Parathyroid adenoma (tissue), 2 donors: ENCODE data around the gene THSD4.

Experiments
- H2AFZ ChIP-seq: fragments of 300-600 bp; sonication (generic); one replicate; pipeline ENCODE4 v1.7.0; 2017; ENCODE audit warnings: antibody characterized with exemption, mild to moderate bottlenecking
- H3K27ac ChIP-seq: fragments of 300-600 bp; sonication (generic); one replicate; pipeline ENCODE4 v1.7.0; 2017
- H3K27me3 ChIP-seq: fragments of 300-600 bp; sonication (generic); one replicate; pipeline ENCODE4 v1.7.0; 2017; ENCODE audit warnings: low read length; ENCODE audit not compliant: control insufficient read depth, insufficient read depth
- H3K36me3 ChIP-seq: fragments of 300-600 bp; sonication (generic); one replicate; pipeline ENCODE4 v1.7.0; 2017; ENCODE audit warnings: low read length; ENCODE audit not compliant: control insufficient read depth, insufficient read depth
- H3K4me1 ChIP-seq: fragments of 300-600 bp; sonication (generic); one replicate; pipeline ENCODE4 v1.7.0; 2017; ENCODE audit warnings: control low read depth
- H3K4me2 ChIP-seq: fragments of 300-600 bp; sonication (generic); one replicate; pipeline ENCODE4 v1.7.0; 2017; ENCODE audit warnings: low read length
- H3K4me3 ChIP-seq: fragments of 300-600 bp; sonication (generic); one replicate; pipeline ENCODE4 v1.7.0; 2017; ENCODE audit warnings: low read depth, low read length
- H3K79me2 ChIP-seq: fragments of 300-600 bp; sonication (generic); one replicate; pipeline ENCODE4 v1.7.0; 2017; ENCODE audit warnings: control low read depth
- H3K9ac ChIP-seq: fragments of 300-600 bp; sonication (generic); one replicate; pipeline ENCODE4 v1.7.0; 2017; ENCODE audit warnings: mild to moderate bottlenecking
- H3K9me3 ChIP-seq: fragments of 300-600 bp; sonication (generic); one replicate; pipeline ENCODE4 v1.7.0; 2017; ENCODE audit warnings: low read length; ENCODE audit not compliant: control insufficient read depth
- TF ChIP-seq, protein P1 (sequence below): fragments of 300-600 bp; sonication (generic); IDR thresholded peaks from one replicate; pipeline ENCODE4 v1.7.0; 2017; ENCODE audit warnings: antibody characterized with exemption, mild to moderate bottlenecking
- donor health status: primary hyperparathyroidism.

THSD4 gene

DNA sequence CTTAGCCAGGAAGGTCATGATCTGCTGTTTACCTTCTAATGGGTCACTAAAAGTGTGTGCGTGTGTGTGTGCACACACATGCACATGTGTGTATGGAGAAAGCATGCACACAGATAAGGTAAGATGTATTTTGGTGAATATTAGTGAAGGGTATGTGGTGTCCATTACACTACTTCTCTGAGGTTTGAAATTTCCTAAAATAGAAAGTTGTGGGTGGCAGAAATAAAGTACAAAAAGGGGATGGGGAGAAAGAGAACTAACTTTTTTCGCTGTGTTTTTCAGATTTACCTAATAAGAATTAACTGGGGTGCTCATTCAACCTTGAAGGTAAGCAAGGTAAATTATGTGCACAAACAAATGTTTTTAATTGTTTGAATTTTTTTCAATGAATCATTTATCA is 670.7 kb downstream of the THSD4 start:
- H3K4me2 ChIP-seq, result no peak overlapping the region
- no peak overlapping the region for H3K27ac ChIP-seq
- H3K9ac ChIP-seq, result no peak overlapping the region
- TF ChIP-seq, protein P1, sequence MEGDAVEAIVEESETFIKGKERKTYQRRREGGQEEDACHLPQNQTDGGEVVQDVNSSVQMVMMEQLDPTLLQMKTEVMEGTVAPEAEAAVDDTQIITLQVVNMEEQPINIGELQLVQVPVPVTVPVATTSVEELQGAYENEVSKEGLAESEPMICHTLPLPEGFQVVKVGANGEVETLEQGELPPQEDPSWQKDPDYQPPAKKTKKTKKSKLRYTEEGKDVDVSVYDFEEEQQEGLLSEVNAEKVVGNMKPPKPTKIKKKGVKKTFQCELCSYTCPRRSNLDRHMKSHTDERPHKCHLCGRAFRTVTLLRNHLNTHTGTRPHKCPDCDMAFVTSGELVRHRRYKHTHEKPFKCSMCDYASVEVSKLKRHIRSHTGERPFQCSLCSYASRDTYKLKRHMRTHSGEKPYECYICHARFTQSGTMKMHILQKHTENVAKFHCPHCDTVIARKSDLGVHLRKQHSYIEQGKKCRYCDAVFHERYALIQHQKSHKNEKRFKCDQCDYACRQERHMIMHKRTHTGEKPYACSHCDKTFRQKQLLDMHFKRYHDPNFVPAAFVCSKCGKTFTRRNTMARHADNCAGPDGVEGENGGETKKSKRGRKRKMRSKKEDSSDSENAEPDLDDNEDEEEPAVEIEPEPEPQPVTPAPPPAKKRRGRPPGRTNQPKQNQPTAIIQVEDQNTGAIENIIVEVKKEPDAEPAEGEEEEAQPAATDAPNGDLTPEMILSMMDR, result no peak
- no peaks in the 10 kb centered on the region for H3K79me2 ChIP-seq
- H3K4me1 ChIP-seq, result no peaks in the 10 kb centered on the region
- no peaks in the 10 kb centered on the region for H3K9me3 ChIP-seq
- no peaks in the 10 kb centered on the region for H3K36me3 ChIP-seq
- no peak overlapping the region for H3K4me3 ChIP-seq
- H3K27me3 ChIP-seq, result no peaks in the 10 kb centered on the region
- no peak overlapping the region for H2AFZ ChIP-seq

DNA sequence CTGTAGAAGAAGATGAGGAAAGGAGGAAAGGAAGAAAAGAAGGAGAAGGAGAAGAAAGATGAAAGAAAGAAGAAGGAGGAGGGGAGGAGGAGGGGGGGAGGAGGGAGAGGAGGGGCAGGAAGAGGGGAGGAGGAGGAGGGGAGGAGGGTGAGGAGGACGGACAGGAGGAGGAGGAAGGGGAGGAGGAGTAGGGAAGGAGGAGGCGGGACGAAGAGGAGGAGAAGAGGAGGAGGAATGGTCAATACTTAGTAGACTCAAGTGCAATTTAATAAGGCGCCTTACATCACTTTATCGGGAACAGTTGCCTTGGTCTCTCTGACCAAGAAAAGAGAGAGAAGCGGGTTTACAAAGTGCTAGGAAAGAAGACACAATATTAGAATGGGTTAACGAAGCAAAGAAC is 671.4 kb downstream of the THSD4 start:
- H3K79me2 ChIP-seq, result no peaks in the 10 kb centered on the region
- no peaks in the 10 kb centered on the region for H3K9me3 ChIP-seq
- H3K27me3 ChIP-seq, result no peaks in the 10 kb centered on the region
- no peaks in the 10 kb centered on the region for H3K36me3 ChIP-seq
- H3K4me1 ChIP-seq, result no peaks in the 10 kb centered on the region
- H3K27ac ChIP-seq, result no peak overlapping the region
- no peak overlapping the region for H2AFZ ChIP-seq
- no peak overlapping the region for H3K4me3 ChIP-seq
- TF ChIP-seq, protein P1, result no peak
- H3K9ac ChIP-seq, result no peak overlapping the region
- H3K4me2 ChIP-seq, result no peak overlapping the region

DNA sequence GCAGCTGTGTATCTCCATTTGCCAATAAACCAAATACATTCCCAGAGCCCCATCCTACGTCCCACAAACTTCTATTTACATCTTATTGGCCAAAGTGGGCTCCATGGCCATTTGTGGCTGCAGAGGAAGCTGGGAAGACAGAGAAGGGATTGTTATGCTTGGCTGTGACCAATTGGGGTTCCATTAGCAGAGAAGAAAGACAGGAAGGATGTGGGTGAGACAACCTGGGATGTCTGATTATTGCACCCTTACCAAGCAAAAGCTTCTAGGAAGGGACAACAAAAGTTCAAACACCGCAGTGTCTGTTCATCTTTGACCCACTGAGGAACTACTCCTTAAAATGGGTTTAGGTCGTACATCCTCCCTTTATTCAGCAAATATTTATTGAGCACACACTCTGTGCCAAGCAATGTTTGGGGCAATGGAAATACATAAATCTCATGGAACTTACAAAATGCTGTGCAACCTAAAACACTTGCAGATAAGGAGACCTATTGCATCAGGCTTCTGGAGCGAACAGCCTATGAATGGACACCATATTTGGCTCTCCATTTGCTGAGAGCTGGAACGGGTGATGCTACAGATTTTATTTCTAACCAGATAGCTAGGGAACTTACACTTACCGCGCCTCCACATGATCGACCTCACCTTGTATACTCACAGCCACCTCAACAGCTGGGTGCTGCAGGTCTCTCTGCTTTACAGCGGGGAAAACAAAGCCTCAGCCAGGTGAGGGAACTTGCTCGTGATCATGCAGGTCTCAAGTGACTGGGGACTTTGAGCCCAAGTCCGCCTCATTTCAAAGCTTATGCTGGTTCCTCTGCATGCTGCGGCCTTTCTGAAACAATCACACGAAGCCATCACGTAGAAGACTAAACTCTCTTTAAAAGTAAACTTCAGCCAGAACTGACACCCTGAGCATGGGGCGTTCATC is 673.6 kb downstream of the THSD4 start:
- H2AFZ ChIP-seq, result no peak overlapping the region
- no peaks in the 10 kb centered on the region for H3K4me1 ChIP-seq
- TF ChIP-seq, protein P1, result no peak
- H3K4me2 ChIP-seq, result no peak overlapping the region
- H3K9ac ChIP-seq, result no peak overlapping the region
- H3K36me3 ChIP-seq, result no peaks in the 10 kb centered on the region
- no peaks in the 10 kb centered on the region for H3K27me3 ChIP-seq
- H3K27ac ChIP-seq, result no peak overlapping the region
- H3K9me3 ChIP-seq, result no peaks in the 10 kb centered on the region
- no peak overlapping the region for H3K4me3 ChIP-seq
- H3K79me2 ChIP-seq, result no peaks in the 10 kb centered on the region

DNA sequence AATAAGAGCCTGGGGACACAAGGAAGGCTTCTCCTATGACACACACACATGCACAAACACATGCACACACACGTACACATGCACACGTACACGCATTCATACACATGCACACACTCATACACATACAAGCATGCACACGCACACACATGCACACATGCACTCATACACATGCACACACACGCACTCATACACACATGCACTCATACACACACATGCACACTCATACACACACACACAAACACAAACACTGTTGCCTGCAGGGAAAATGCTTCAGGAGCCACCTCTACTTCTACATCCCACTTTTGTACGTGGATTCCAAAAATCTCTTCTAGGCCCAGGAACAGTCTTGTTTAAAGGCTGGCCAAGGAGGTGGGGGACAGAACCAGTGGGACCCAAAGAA is 674.3 kb downstream of the THSD4 start:
- H3K4me2 ChIP-seq, result no peak overlapping the region
- H3K4me1 ChIP-seq, result no peaks in the 10 kb centered on the region
- no peaks in the 10 kb centered on the region for H3K9me3 ChIP-seq
- no peaks in the 10 kb centered on the region for H3K79me2 ChIP-seq
- no peaks in the 10 kb centered on the region for H3K36me3 ChIP-seq
- H3K9ac ChIP-seq, result no peak overlapping the region
- H3K27me3 ChIP-seq, result no peaks in the 10 kb centered on the region
- no peak overlapping the region for H2AFZ ChIP-seq
- no peak overlapping the region for H3K27ac ChIP-seq
- TF ChIP-seq, protein P1, result no peak
- H3K4me3 ChIP-seq, result no peak overlapping the region

DNA sequence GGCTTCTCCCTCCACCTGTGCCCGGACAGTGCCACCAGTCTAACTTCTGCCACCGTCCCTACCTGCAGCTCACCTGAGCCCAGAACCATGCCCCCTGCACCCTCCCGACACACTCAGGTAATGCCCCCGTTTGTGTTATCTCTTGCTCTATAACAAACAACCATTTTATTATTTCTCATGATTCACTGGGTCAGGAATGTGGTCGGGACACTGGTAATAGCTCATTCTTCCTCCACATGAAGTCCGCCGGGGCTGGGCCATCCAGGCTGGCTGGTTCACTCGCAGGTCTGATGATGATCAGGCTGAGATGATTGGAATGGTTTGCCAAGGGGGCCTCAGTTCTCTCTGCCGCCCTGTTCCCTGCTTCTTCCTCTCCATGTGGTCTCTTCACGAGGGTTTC is 674.8 kb downstream of the THSD4 start:
- Histone ChIP-seq H3K9ac (no peak overlapping the region), H3K36me3 (no peaks in the 10 kb centered on the region), H3K27me3 (no peaks in the 10 kb centered on the region), H2AFZ (no peak overlapping the region), H3K4me1 (no peaks in the 10 kb centered on the region), H3K4me3 (no peak overlapping the region), H3K79me2 (no peaks in the 10 kb centered on the region), H3K27ac (no peak overlapping the region), H3K4me2 (no peak overlapping the region), H3K9me3 (no peaks in the 10 kb centered on the region)
- TF ChIP-seq, protein P1, result no peak
